Liver (tissue), 10 donors: ENCODE data around the gene KRTAP6-1. TPM values are rescaled to one million over a fixed set of nuclear protein-coding genes. Genes with fewer than 3 reads are reported as not detected.

Experiments
- DNase-seq: peaks from one replicate; pipeline ENCODE4 v3.0.0-alpha.2; 2017; ENCODE audit warnings: low spot score
- H3K27ac ChIP-seq, 2 donors: one replicate each; pipeline ENCODE4 v1.7.0; 2013; ENCODE audit warnings: inconsistent platforms in 2 of 2, low read length in 2 of 2, control low read depth in 1 of 2, low read depth in 1 of 2, mild to moderate bottlenecking in 1 of 2
- H3K27me3 ChIP-seq, 4 donors: one replicate each; pipeline versions ENCODE4 v1.6.1 to v1.7.0; 2013; ENCODE audit warnings: low read length in 3 of 4, inconsistent platforms in 1 of 4, mild to moderate bottlenecking in 1 of 4, moderate library complexity in 1 of 4; ENCODE audit not compliant: control insufficient read depth in 4 of 4, insufficient read depth in 4 of 4
- H3K36me3 ChIP-seq, 4 donors: one replicate each; pipeline versions ENCODE4 v1.6.1 to v1.7.0; 2013; ENCODE audit warnings: low read length in 3 of 4, mild to moderate bottlenecking in 3 of 4, low read depth in 1 of 4, moderate library complexity in 1 of 4; ENCODE audit not compliant: control insufficient read depth in 4 of 4, insufficient read depth in 3 of 4
- H3K4me1 ChIP-seq, 4 donors: one replicate each; pipeline versions ENCODE4 v1.6.1 to v1.7.0; 2013; ENCODE audit warnings: low read length in 3 of 4, mild to moderate bottlenecking in 3 of 4, moderate library complexity in 1 of 4; ENCODE audit not compliant: control insufficient read depth in 4 of 4, insufficient read depth in 4 of 4
- H3K4me3 ChIP-seq, 3 donors: one replicate each; pipeline versions ENCODE4 v1.6.1 to v1.7.0; 2013; ENCODE audit warnings: low read length in 3 of 3, control low read depth in 1 of 3, low read depth in 1 of 3, mild to moderate bottlenecking in 1 of 3
- H3K9ac ChIP-seq, 2 donors: one replicate each; pipeline ENCODE4 v1.7.0; 2013; ENCODE audit warnings: low read length in 2 of 2, mild to moderate bottlenecking in 2 of 2, moderate library complexity in 2 of 2, control low read depth in 1 of 2, low read depth in 1 of 2
- H3K9me3 ChIP-seq, 4 donors: one replicate each; pipeline versions ENCODE4 v1.6.1 to v1.7.0; 2013; ENCODE audit warnings: low read length in 3 of 4; ENCODE audit not compliant: control insufficient read depth in 4 of 4
- ATF3 ChIP-seq: IDR thresholded peaks from 2 replicates; pipeline ENCODE4 v1.6.1; 2016; ENCODE audit warnings: antibody characterized with exemption
- EGR1 ChIP-seq, 2 donors: IDR thresholded peaks; 2 replicates each; pipeline ENCODE4 v1.6.1; 2016 to 2018; ENCODE audit warnings: antibody characterized with exemption in 2 of 2, low read depth in 2 of 2
- FOXA2 ChIP-seq: IDR thresholded peaks from 2 replicates; pipeline ENCODE4 v1.6.1; 2016; ENCODE audit warnings: antibody characterized with exemption
- GABPA ChIP-seq, 2 donors: IDR thresholded peaks in 1 of 2; conservative IDR thresholded peaks in 1 of 2; 2 replicates each; pipeline ENCODE4 v1.6.1; 2016; ENCODE audit warnings: antibody characterized with exemption in 2 of 2, mild to moderate bottlenecking in 1 of 2, moderate library complexity in 1 of 2
- JUND ChIP-seq, 2 donors: IDR thresholded peaks; 2 replicates each; pipeline ENCODE4 v1.6.1; 2016; ENCODE audit warnings: antibody characterized with exemption in 2 of 2
- REST ChIP-seq: IDR thresholded peaks from 2 replicates; pipeline ENCODE4 v1.6.1; 2016; ENCODE audit warnings: antibody characterized with exemption, mild to moderate bottlenecking
- RXRA ChIP-seq, 2 donors: IDR thresholded peaks; 2 replicates each; pipeline ENCODE4 v1.6.1; 2017 to 2018; ENCODE audit warnings: antibody characterized with exemption in 2 of 2, mild to moderate bottlenecking in 1 of 2
- SP1 ChIP-seq: IDR thresholded peaks from 2 replicates; pipeline ENCODE4 v1.6.1; 2018; ENCODE audit warnings: antibody characterized with exemption, mild to moderate bottlenecking
- ZBTB33 ChIP-seq: IDR thresholded peaks from 2 replicates; pipeline ENCODE4 v1.6.1; 2016; ENCODE audit warnings: antibody characterized with exemption
- WGBS: extraction: QIAGEN DNeasy Blood & Tissue Kit; methylation state at CpG from one replicate; pipeline ENCODE4 v1.1.7; 2013; 5-methylcytosine and 5-hydroxymethylcytosine counted together
- polyA plus RNA-seq, 2 donors: library from polyadenylated mRNA; stranded (reverse) in 1 of 2; unstranded in 1 of 2; fragments of 200-250 nt in 1 of 2; fragments of >200 nt in 1 of 2; fragmentation: Nextera tagmentation in 1 of 2; extraction: Ambion mirVana in 1 of 2; gene quantifications; one replicate each; pipeline versions ENCODE4 v1.2.1 to v1.2.3, GENCODE V29; 2013 to 2015
- small RNA-seq: library from RNA; depleted of rRNA; stranded (forward); fragments of <200 nt; gene quantifications from one replicate; pipeline ENCODE3, GENCODE V24; 2014
- total RNA-seq, 2 donors: library from RNA; depleted of rRNA; stranded (reverse); fragments of >200 nt; gene quantifications; one replicate each; pipeline ENCODE4 v1.2.3, GENCODE V29; 2014
- donor health status: healthy.
- donor health status: healthy.
- donor health status: healthy.
- donor health status: healthy.
- donor health status: healthy.

KRTAP6-1 gene
- total and polyA plus RNA-seq, 4 donors, result not detected

GRCh38 chr21:30563630-30564029 is 50.1 kb downstream of the KRTAP6-1 start:
- H3K9me3 ChIP-seq, result no peaks in the 10 kb centered on the region
- WGBS, result 77% methylated on average over 2 of the region's 2 CpGs
- no peaks in the 10 kb centered on the region for H3K4me1 ChIP-seq
- no peak for TF ChIP-seq JUND (IDR thresholded peaks at IDR 0.05)
- TF ChIP-seq SP1, result no peak
- TF ChIP-seq EGR1 (IDR thresholded peaks at IDR 0.05; ENCODE audit: low read depth in 2 of 2), result no peak
- no peak for TF ChIP-seq ATF3
- TF ChIP-seq ZBTB33, result no peak
- no peak for TF ChIP-seq REST
- TF ChIP-seq FOXA2, result no peak
- no peak for TF ChIP-seq GABPA (IDR thresholded peaks at IDR 0.05 in 1 of 2, conservative IDR thresholded peaks at IDR 0.05 in 1 of 2)
- TF ChIP-seq RXRA (IDR thresholded peaks at IDR 0.05), result no peak
- no peak overlapping the region for H3K9ac ChIP-seq
- H3K36me3 ChIP-seq, result no peaks in the 10 kb centered on the region
- H3K27me3 ChIP-seq, result no peaks in the 10 kb centered on the region
- H3K4me3 ChIP-seq, result no peak overlapping the region
- DNase-seq, result no peak
- no peak overlapping the region for H3K27ac ChIP-seq

Small RNA genes within 50 kb of the gene (small RNA-seq; reads per million reads assigned to genes)
- not detected for gene KRTAP20-1
- not detected for gene KRTAP20-3
- not detected for gene KRTAP20-4
- gene KRTAP22-1, result not detected
- not detected for gene KRTAP22-2

Other genes with a start within 250 kb of the KRTAP6-1 start
- gene KRTAP13-2, start 241.7 kb downstream of the KRTAP6-1 start, total RNA-seq, result not detected
- gene KRTAP13-2, start 241.7 kb downstream of the KRTAP6-1 start, polyA plus RNA-seq, result not detected
- gene KRTAP13-1, start 217.9 kb downstream of the KRTAP6-1 start, total RNA-seq, result not detected
- gene KRTAP13-1, start 217.9 kb downstream of the KRTAP6-1 start, polyA plus RNA-seq, result not detected
- not detected for gene KRTAP13-3, start 188.0 kb downstream of the KRTAP6-1 start, total RNA-seq
- not detected for gene KRTAP13-3, start 188.0 kb downstream of the KRTAP6-1 start, polyA plus RNA-seq
- gene KRTAP13-4, start 183.7 kb downstream of the KRTAP6-1 start, total RNA-seq, result not detected
- gene KRTAP13-4, start 183.7 kb downstream of the KRTAP6-1 start, polyA plus RNA-seq, result not detected
- not detected for gene KRTAP15-1, start 173.7 kb downstream of the KRTAP6-1 start, total RNA-seq
- not detected for gene KRTAP15-1, start 173.7 kb downstream of the KRTAP6-1 start, polyA plus RNA-seq
- gene KRTAP19-1, start 133.6 kb downstream of the KRTAP6-1 start, total RNA-seq, result not detected
- not detected for gene KRTAP19-1, start 133.6 kb downstream of the KRTAP6-1 start, polyA plus RNA-seq
- gene KRTAP19-2, start 126.5 kb downstream of the KRTAP6-1 start, total RNA-seq, result not detected
- not detected for gene KRTAP19-2, start 126.5 kb downstream of the KRTAP6-1 start, polyA plus RNA-seq
- not detected for gene KRTAP19-3, start 121.9 kb downstream of the KRTAP6-1 start, total RNA-seq
- not detected for gene KRTAP19-3, start 121.9 kb downstream of the KRTAP6-1 start, polyA plus RNA-seq
- gene KRTAP19-4, start 116.8 kb downstream of the KRTAP6-1 start, total RNA-seq, result not detected
- not detected for gene KRTAP19-4, start 116.8 kb downstream of the KRTAP6-1 start, polyA plus RNA-seq
- not detected for gene KRTAP19-5, start 111.8 kb downstream of the KRTAP6-1 start, total RNA-seq
- not detected for gene KRTAP19-5, start 111.8 kb downstream of the KRTAP6-1 start, polyA plus RNA-seq
- gene KRTAP19-6, start 72.1 kb downstream of the KRTAP6-1 start, total RNA-seq, result not detected
- gene KRTAP19-6, start 72.1 kb downstream of the KRTAP6-1 start, polyA plus RNA-seq, result not detected
- not detected for gene KRTAP19-7, start 52.6 kb downstream of the KRTAP6-1 start, total RNA-seq
- gene KRTAP19-7, start 52.6 kb downstream of the KRTAP6-1 start, polyA plus RNA-seq, result not detected
- not detected for gene KRTAP22-2, start 23.5 kb downstream of the KRTAP6-1 start, total RNA-seq
- not detected for gene KRTAP22-2, start 23.5 kb downstream of the KRTAP6-1 start, polyA plus RNA-seq
- not detected for gene KRTAP6-3, start 21.5 kb downstream of the KRTAP6-1 start, total RNA-seq
- not detected for gene KRTAP6-3, start 21.5 kb downstream of the KRTAP6-1 start, polyA plus RNA-seq
- gene KRTAP6-2, start 15.0 kb downstream of the KRTAP6-1 start, total RNA-seq, result not detected
- not detected for gene KRTAP6-2, start 15.0 kb downstream of the KRTAP6-1 start, polyA plus RNA-seq
- gene KRTAP22-1, start 12.8 kb downstream of the KRTAP6-1 start, total RNA-seq, result not detected
- gene KRTAP22-1, start 12.8 kb downstream of the KRTAP6-1 start, polyA plus RNA-seq, result not detected
- gene KRTAP20-1, start 2.5 kb upstream of the KRTAP6-1 start, total RNA-seq, result not detected
- not detected for gene KRTAP20-1, start 2.5 kb upstream of the KRTAP6-1 start, polyA plus RNA-seq
- not detected for gene KRTAP20-4, start 6.7 kb upstream of the KRTAP6-1 start, total RNA-seq
- not detected for gene KRTAP20-4, start 6.7 kb upstream of the KRTAP6-1 start, polyA plus RNA-seq
- gene KRTAP20-2, start 21.3 kb upstream of the KRTAP6-1 start, total RNA-seq, result not detected
- not detected for gene KRTAP20-2, start 21.3 kb upstream of the KRTAP6-1 start, polyA plus RNA-seq
- not detected for gene KRTAP20-3, start 28.9 kb upstream of the KRTAP6-1 start, total RNA-seq
- gene KRTAP20-3, start 28.9 kb upstream of the KRTAP6-1 start, polyA plus RNA-seq, result not detected
- not detected for gene KRTAP21-3, start 104.8 kb upstream of the KRTAP6-1 start, total RNA-seq
- not detected for gene KRTAP21-3, start 104.8 kb upstream of the KRTAP6-1 start, polyA plus RNA-seq
- not detected for gene KRTAP21-2, start 133.3 kb upstream of the KRTAP6-1 start, total RNA-seq
- not detected for gene KRTAP21-2, start 133.3 kb upstream of the KRTAP6-1 start, polyA plus RNA-seq
- not detected for gene KRTAP21-1, start 141.5 kb upstream of the KRTAP6-1 start, total RNA-seq
- gene KRTAP21-1, start 141.5 kb upstream of the KRTAP6-1 start, polyA plus RNA-seq, result not detected
- not detected for gene KRTAP8-1, start 199.3 kb upstream of the KRTAP6-1 start, total RNA-seq
- gene KRTAP8-1, start 199.3 kb upstream of the KRTAP6-1 start, polyA plus RNA-seq, result not detected
- gene KRTAP7-1, start 215.8 kb upstream of the KRTAP6-1 start, total RNA-seq, result not detected
- not detected for gene KRTAP7-1, start 215.8 kb upstream of the KRTAP6-1 start, polyA plus RNA-seq